GM19099 (cell line): ENCODE measurements around the gene HRK.

Experiments
- POLR2A ChIP-seq: IDR thresholded peaks from 3 replicates; pipeline ENCODE4 v1.6.1; 2011; ENCODE audit warnings: low read depth; ENCODE audit not compliant: insufficient read length; ENCODE audit errors: extremely low read depth

Gene HRK

GRCh38 chr12:116881325-116881876 lies at the start of gene HRK:
Gene HRK, minus strand, starts transcription at chr12:116881441. Its CDS starts 134 bp downstream, at chr12:116881307.
- no peak for TF ChIP-seq POLR2A

GRCh38 chr12:116929885-116930284 lies 48.6 kb upstream of the HRK start:
- no peak for TF ChIP-seq POLR2A

- TF ChIP-seq POLR2A: no peak
Observed at GRCh38 chr12:116928504-116928903, 47.3 kb upstream of the HRK start.

GRCh38 chr12:116927244-116927940 lies 46.2 kb upstream of the HRK start:
- no peak for TF ChIP-seq POLR2A

- no peak for TF ChIP-seq POLR2A
Observed at GRCh38 chr12:116926283-116927243, 45.3 kb upstream of the HRK start.

GRCh38 chr12:116924558-116925453 lies 43.6 kb upstream of the HRK start:
- TF ChIP-seq POLR2A: no peak

GRCh38 chr12:116922194-116922897 lies 41.1 kb upstream of the HRK start:
- no peak for TF ChIP-seq POLR2A

GRCh38 chr12:116920939-116921338 lies 39.7 kb upstream of the HRK start:
- no peak for TF ChIP-seq POLR2A

- TF ChIP-seq POLR2A: no peak
Observed at GRCh38 chr12:116919706-116920485, 38.7 kb upstream of the HRK start.

- no peak for TF ChIP-seq POLR2A
Observed at GRCh38 chr12:116919247-116919661, 38.0 kb upstream of the HRK start.

GRCh38 chr12:116918464-116918863 lies 37.2 kb upstream of the HRK start:
- no peak for TF ChIP-seq POLR2A

- TF ChIP-seq POLR2A: no peak
Observed at GRCh38 chr12:116916714-116917114, 35.5 kb upstream of the HRK start.

GRCh38 chr12:116916122-116916521 lies 34.9 kb upstream of the HRK start:
- TF ChIP-seq POLR2A: no peak
